H9 (cell line): Measurements from ENCODE around the gene SKAP1. TPM values are rescaled to one million over a fixed set of nuclear protein-coding genes. Genes with fewer than 3 reads are reported as not detected.

Experiments used
- DNase-seq: peaks from one replicate; pipeline ENCODE4 v3.0.0-alpha.2; 2017
- H2AFZ ChIP-seq: one replicate; pipeline ENCODE4 v1.6.1; 2013; ENCODE audit warnings: mild to moderate bottlenecking, low read length, control low read depth, moderate library complexity
- H2AK5ac ChIP-seq: 2 replicates; pipeline ENCODE4 v1.6.1; 2013; ENCODE audit warnings: low read length, control low read depth, mixed read lengths; ENCODE audit not compliant: insufficient read length
- H2BK120ac ChIP-seq: one replicate; pipeline ENCODE4 v1.6.1; 2013; ENCODE audit warnings: low read depth, mild to moderate bottlenecking, low read length, control low read depth, inconsistent platforms; ENCODE audit not compliant: poor library complexity, severe bottlenecking
- H2BK12ac ChIP-seq: 2 replicates; pipeline ENCODE4 v1.6.1; 2013; ENCODE audit warnings: low read length, control low read depth, mixed read lengths, low read depth; ENCODE audit not compliant: insufficient read length
- H2BK15ac ChIP-seq: 2 replicates; pipeline ENCODE4 v1.6.1; 2013; ENCODE audit warnings: low read depth, low read length, control low read depth
- H2BK20ac ChIP-seq: one replicate; pipeline ENCODE4 v1.6.1; 2013; ENCODE audit warnings: low read depth, mild to moderate bottlenecking, low read length, control low read depth, inconsistent platforms; ENCODE audit not compliant: poor library complexity, severe bottlenecking
- H2BK5ac ChIP-seq: 2 replicates; pipeline ENCODE4 v1.6.1; 2013; ENCODE audit warnings: low read length, control low read depth, mixed read lengths; ENCODE audit not compliant: insufficient read length
- H3K14ac ChIP-seq: 2 replicates; pipeline ENCODE4 v1.6.1; 2013; ENCODE audit warnings: low read length, control low read depth; ENCODE audit not compliant: insufficient read depth
- H3K18ac ChIP-seq: 2 replicates; pipeline ENCODE4 v1.6.1; 2013; ENCODE audit warnings: low read depth, mild to moderate bottlenecking, mixed read lengths, low read length, control low read depth; ENCODE audit not compliant: insufficient read length
- H3K23ac ChIP-seq: 2 replicates; pipeline ENCODE4 v1.6.1; 2013; ENCODE audit warnings: low read length, control low read depth, mixed read lengths, low read depth; ENCODE audit not compliant: insufficient read length
- H3K23me2 ChIP-seq: 2 replicates; pipeline ENCODE4 v1.6.1; 2013; ENCODE audit warnings: low read depth, mild to moderate bottlenecking, mixed read lengths, low read length, control low read depth; ENCODE audit not compliant: insufficient read length, poor library complexity, severe bottlenecking
- H3K27ac ChIP-seq: 2 replicates; pipeline ENCODE4 v1.5.1; 2013; ENCODE audit warnings: low read length, control low read depth, mixed read lengths, low read depth; ENCODE audit not compliant: insufficient read length
- H3K27me3 ChIP-seq: 2 replicates; pipeline ENCODE4 v1.6.1; 2013; ENCODE audit warnings: low read length, control low read depth, inconsistent platforms; ENCODE audit not compliant: insufficient read depth
- H3K4ac ChIP-seq: 2 replicates; pipeline ENCODE4 v1.6.1; 2013; ENCODE audit warnings: low read depth, mild to moderate bottlenecking, control low read depth, inconsistent platforms, low read length, moderate library complexity
- H3K4me1 ChIP-seq: 2 replicates; pipeline ENCODE4 v1.6.1; 2013; ENCODE audit warnings: low read length, control low read depth, inconsistent platforms; ENCODE audit not compliant: insufficient read depth
- H3K4me2 ChIP-seq: 2 replicates; pipeline ENCODE4 v1.6.1; 2013; ENCODE audit warnings: low read length, control low read depth, mixed read lengths; ENCODE audit not compliant: insufficient read length, insufficient read depth
- H3K56ac ChIP-seq: 2 replicates; pipeline ENCODE4 v1.6.1; 2013; ENCODE audit warnings: low read depth, mild to moderate bottlenecking, mixed read lengths, low read length, control low read depth; ENCODE audit not compliant: insufficient read length
- H3K79me1 ChIP-seq: 2 replicates; pipeline ENCODE4 v1.6.1; 2013; ENCODE audit warnings: low read depth, mild to moderate bottlenecking, moderate library complexity, low read length, control low read depth, inconsistent platforms; ENCODE audit not compliant: insufficient read depth, poor library complexity, severe bottlenecking
- H3K79me2 ChIP-seq: 2 replicates; pipeline ENCODE4 v1.6.1; 2013; ENCODE audit warnings: low read length, control low read depth, inconsistent platforms; ENCODE audit not compliant: insufficient read depth
- H3K9ac ChIP-seq: 2 replicates; pipeline ENCODE4 v1.6.1; 2013; ENCODE audit warnings: low read length, control low read depth, mixed read lengths; ENCODE audit not compliant: insufficient read length; ENCODE audit errors: extremely low read depth
- H3K9me3 ChIP-seq: one replicate; pipeline ENCODE4 v1.6.1; 2013; ENCODE audit warnings: low read depth, low read length, inconsistent platforms; ENCODE audit not compliant: control insufficient read depth
- H3T11ph ChIP-seq: one replicate; pipeline ENCODE4 v1.6.1; 2013; ENCODE audit warnings: mild to moderate bottlenecking, low read length, control low read depth, inconsistent platforms
- H4K20me1 ChIP-seq: one replicate; pipeline ENCODE4 v1.6.1; 2013; ENCODE audit not compliant: control insufficient read depth, insufficient read length, insufficient read depth
- H4K5ac ChIP-seq: 2 replicates; pipeline ENCODE4 v1.6.1; 2013; ENCODE audit warnings: low read depth, mild to moderate bottlenecking, mixed read lengths, low read length, control low read depth; ENCODE audit not compliant: insufficient read length
- H4K8ac ChIP-seq: replicated peaks from 2 replicates; pipeline ENCODE4 v1.6.1; 2013; ENCODE audit warnings: low read length, control low read depth, mixed read lengths, low read depth; ENCODE audit not compliant: insufficient read length
- H4K91ac ChIP-seq: 2 replicates; pipeline ENCODE4 v1.6.1; 2013; ENCODE audit warnings: low read depth, mild to moderate bottlenecking, moderate library complexity, mixed read lengths, low read length, control low read depth; ENCODE audit not compliant: insufficient read length
- H3K27ac Mint-ChIP-seq, 3 experiments: 2 replicates in 2 of 3; 3 replicates in 1 of 3; pipeline ENCODE4 v1.8.0; 2020 to 2021; ENCODE audit warnings: mixed read lengths in 3 of 3, mild to moderate bottlenecking in 1 of 3, moderate library complexity in 1 of 3
- H3K27me3 Mint-ChIP-seq: 2 replicates; pipeline ENCODE4 v1.8.0; 2021; ENCODE audit warnings: low read depth, mild to moderate bottlenecking, moderate library complexity, mixed read lengths
- H3K36me3 Mint-ChIP-seq, 3 experiments: 2 replicates in 2 of 3; 3 replicates in 1 of 3; pipeline ENCODE4 v1.8.0; 2020 to 2021; ENCODE audit warnings: low read depth in 3 of 3, mixed read lengths in 3 of 3; ENCODE audit not compliant: insufficient read depth in 1 of 3
- H3K4me1 Mint-ChIP-seq, 2 experiments: 2 replicates each; pipeline ENCODE4 v1.8.0; 2020; ENCODE audit warnings: mixed read lengths in 2 of 2
- H3K4me3 Mint-ChIP-seq, 2 experiments: 2 replicates in 1 of 2; 3 replicates in 1 of 2; pipeline ENCODE4 v1.8.0; 2020 to 2021; ENCODE audit warnings: mild to moderate bottlenecking in 2 of 2, mixed read lengths in 2 of 2, moderate library complexity in 1 of 2
- H3K9me3 Mint-ChIP-seq, 2 experiments: 2 replicates in 1 of 2; 3 replicates in 1 of 2; pipeline ENCODE4 v1.8.0; 2020; ENCODE audit warnings: mild to moderate bottlenecking in 2 of 2, mixed read lengths in 2 of 2, moderate library complexity in 1 of 2
- CTCF ChIP-seq: fragments of 200-600 bp; sonication (generic); conservative IDR thresholded peaks from 3 replicates; pipeline ENCODE4 v1.8.0; 2021; ENCODE audit warnings: antibody characterized with exemption, mild to moderate bottlenecking
- WGBS: extraction: QIAGEN DNeasy Blood & Tissue Kit; methylation state at CpG from one replicate; pipeline ENCODE4 v1.1.7; 2013; ENCODE audit warnings: missing lambda C conversion rate, low lambda C conversion rate, mixed read lengths; ENCODE audit not compliant: insufficient read length; ENCODE audit errors: extremely low coverage; 5-methylcytosine and 5-hydroxymethylcytosine counted together
- total RNA-seq: library from RNA; stranded (reverse); gene quantifications from 2 replicates; pipeline ENCODE4 v1.2.1, GENCODE V29; 2021

The SKAP1 gene
- total RNA-seq, 1 experiment from 2014 or later: not detected

DNA sequence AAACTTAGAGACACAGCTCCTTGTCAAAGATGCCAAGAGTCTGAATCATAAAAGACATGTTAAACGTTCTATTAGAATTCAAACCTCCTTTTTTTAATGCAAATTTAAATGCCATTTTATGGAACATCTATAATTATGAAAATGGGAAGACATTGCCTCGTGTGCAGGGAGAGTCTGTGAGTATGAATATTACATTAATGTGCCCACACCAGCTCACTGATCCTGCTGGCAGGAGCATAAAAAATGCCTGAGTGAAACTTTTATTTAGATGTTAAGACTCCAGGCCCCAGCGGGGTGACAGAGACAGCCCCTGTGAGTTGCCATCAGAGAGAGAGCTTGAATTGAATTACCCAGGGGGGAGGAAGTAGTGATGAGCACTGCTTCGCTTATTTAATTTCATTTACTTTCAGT is 237.7 kb downstream of the SKAP1 start:
- peaks cover 36% of the 10 kb centered on the region for H3K27me3 Mint-ChIP-seq

More for the DNA sequence above, 237.7 kb downstream of the SKAP1 start:
- TF ChIP-seq CTCF: no peak
- H2BK5ac ChIP-seq: no peak overlapping the region
- H2BK120ac ChIP-seq: no peak overlapping the region
- no peak overlapping the region for H2BK12ac ChIP-seq
- H3K9ac ChIP-seq: no peak overlapping the region
- H3K4me1 ChIP-seq: peaks cover 7% of the 10 kb centered on the region; the same call in 1 of the 2 replicates
- no peak overlapping the region for H4K8ac ChIP-seq
- H2AK5ac ChIP-seq: no peak overlapping the region
- peak overlapping the region in 1 of 3 experiments; percentile 61; a peak in 1 of 7 replicates for H3K27ac Mint-ChIP-seq
- no peaks in the 10 kb centered on the region for H4K20me1 ChIP-seq
- no peak overlapping the region for H3K4ac ChIP-seq
- H2BK15ac ChIP-seq: no peak overlapping the region
- peaks cover 39 to 51% of the 10 kb centered on the region in 2 experiments for H3K4me1 Mint-ChIP-seq
- H3K27ac ChIP-seq: no peak overlapping the region
- no peaks in the 10 kb centered on the region for H3K23me2 ChIP-seq
- no peaks in the 10 kb centered on the region for H3K9me3 Mint-ChIP-seq
- no peaks in the 10 kb centered on the region for H3K79me2 ChIP-seq
- H3K4me3 Mint-ChIP-seq: peak overlapping the region in 1 of 2 experiments; percentile 41; a peak in 1 of 5 replicates
- H4K91ac ChIP-seq: no peak overlapping the region
- no CpG with 5 or more reads among the region's 4 CpGs for WGBS
- H3T11ph ChIP-seq: no peak overlapping the region
- no peak overlapping the region for H3K18ac ChIP-seq
- H4K5ac ChIP-seq: no peak overlapping the region
- H3K14ac ChIP-seq: no peak overlapping the region
- H3K9me3 ChIP-seq: no peaks in the 10 kb centered on the region
- H3K4me2 ChIP-seq: peak overlapping the region; percentile 2
- no peak overlapping the region for H3K56ac ChIP-seq
- no peaks in the 10 kb centered on the region for H3K27me3 ChIP-seq
- H2AFZ ChIP-seq: no peak overlapping the region
- H3K79me1 ChIP-seq: no peaks in the 10 kb centered on the region
- no peak overlapping the region for H2BK20ac ChIP-seq
- no peak overlapping the region for H3K23ac ChIP-seq
- DNase-seq: peak; percentile 50
- no peaks in the 10 kb centered on the region for H3K36me3 Mint-ChIP-seq
